ENCODE data around the gene ENDOU. TPM values are rescaled to one million over a fixed set of nuclear protein-coding genes. Genes with fewer than 3 reads are reported as not detected.
A peak's percentile ranks its signal among the peaks of the same experiment; 100 is the strongest.

The ENDOU gene
- total RNA-seq, 4 donors from 2014 or later: 0.28 to 0.64 TPM; not detected in 2

- no peaks in the 10 kb centered on the region for H3K27me3 ChIP-seq
- no peak overlapping the region for H3K27ac ChIP-seq
- TF ChIP-seq POLR2A (IDR thresholded peaks at IDR 0.05): no peak
- TF ChIP-seq CTCF (IDR thresholded peaks at IDR 0.05): no peak
- H3K4me1 ChIP-seq: no peaks in the 10 kb centered on the region
- no peak overlapping the region for H3K4me3 ChIP-seq
- DNase-seq: no peak
- H3K36me3 ChIP-seq: no peaks in the 10 kb centered on the region
- H3K9me3 ChIP-seq: no peaks in the 10 kb centered on the region
- intact Hi-C loops (cut with DNase I; ENCODE audit: low total_unique reads): loop anchor here (10.0 kb wide), 1 partner anchor 91 kb away; no protein-coding TSS in a partner anchor
Observed at GRCh38 chr12:47743311-47743860, 18.1 kb upstream of the ENDOU start.

- H3K4me3 ChIP-seq: no peak overlapping the region
- no peak overlapping the region for H3K27ac ChIP-seq
- H3K4me1 ChIP-seq: peaks cover 0 to 6% of the 10 kb centered on the region in 2 donors
- peak; percentile 88 to 95 (median 93) for TF ChIP-seq CTCF (IDR thresholded peaks at IDR 0.05)
- no peak for TF ChIP-seq POLR2A (IDR thresholded peaks at IDR 0.05)
- H3K36me3 ChIP-seq: no peaks in the 10 kb centered on the region
- DNase-seq: peak; percentile 53 to 65
- H3K9me3 ChIP-seq: no peaks in the 10 kb centered on the region
- intact Hi-C loops (cut with DNase I; ENCODE audit: low total_unique reads): loop anchor here (10.0 kb wide), 1 partner anchor 92 kb away; no protein-coding TSS in a partner anchor
- H3K27me3 ChIP-seq: no peaks in the 10 kb centered on the region
Observed at GRCh38 chr12:47742253-47742825, 17.0 kb upstream of the ENDOU start.

GRCh38 chr12:47741340-47741703 lies 16.0 kb upstream of the ENDOU start:
- intact Hi-C loops (cut with DNase I; ENCODE audit: low total_unique reads): loop anchor here (10.0 kb wide), 1 partner anchor 93 kb away; no protein-coding TSS in a partner anchor
- H3K27me3 ChIP-seq: no peaks in the 10 kb centered on the region
- peak; percentile 47 to 61 for DNase-seq
- no peaks in the 10 kb centered on the region for H3K36me3 ChIP-seq
- H3K4me3 ChIP-seq: no peak overlapping the region
- no peak for TF ChIP-seq CTCF (IDR thresholded peaks at IDR 0.05)
- no peak for TF ChIP-seq POLR2A (IDR thresholded peaks at IDR 0.05)
- peaks cover 7 to 15% of the 10 kb centered on the region in 2 donors for H3K4me1 ChIP-seq
- no peaks in the 10 kb centered on the region for H3K9me3 ChIP-seq
- peak overlapping the region in 1 of 2 donors; percentile 7 for H3K27ac ChIP-seq

- no peaks in the 10 kb centered on the region for H3K36me3 ChIP-seq
- peaks cover 9 to 20% of the 10 kb centered on the region in 2 donors for H3K4me1 ChIP-seq
- no peaks in the 10 kb centered on the region for H3K27me3 ChIP-seq
- peak overlapping the region; percentile 18 to 27 for H3K27ac ChIP-seq
- H3K9me3 ChIP-seq: no peaks in the 10 kb centered on the region
- TF ChIP-seq POLR2A (IDR thresholded peaks at IDR 0.05): no peak
- DNase-seq: no peak
- intact Hi-C loops (cut with DNase I; ENCODE audit: low total_unique reads): loop anchor here (10.0 kb wide), 1 partner anchor 94 kb away; no protein-coding TSS in a partner anchor
- no peak overlapping the region for H3K4me3 ChIP-seq
Observed at GRCh38 chr12:47740606-47741339, 15.5 kb upstream of the ENDOU start.

- Histone ChIP-seq H3K27me3 (no peaks in the 10 kb centered on the region), H3K4me1 (peaks cover 9 to 26% of the 10 kb centered on the region in 2 donors), H3K9me3 (no peaks in the 10 kb centered on the region), H3K4me3 (no peak overlapping the region), H3K36me3 (no peaks in the 10 kb centered on the region), H3K27ac (peak overlapping the region; percentile 18 to 27)
- TF ChIP-seq CTCF (IDR thresholded peaks at IDR 0.05) (no peak), POLR2A (IDR thresholded peaks at IDR 0.05) (no peak)
- intact Hi-C loops (cut with DNase I; ENCODE audit: low total_unique reads): loop anchor here (10.0 kb wide), 1 partner anchor 95 kb away; no protein-coding TSS in a partner anchor
- no peak for DNase-seq
Observed at GRCh38 chr12:47739979-47740378, 14.7 kb upstream of the ENDOU start.
